HepG2 (cell line): Measurements from ENCODE around the gene TMEM141. TPM values are rescaled to one million over a fixed set of nuclear protein-coding genes. Genes with fewer than 3 reads are reported as not detected.

ENCODE experiments used
- IKZF4 ChIP-seq: sonication (generic); formaldehyde crosslinking; IDR thresholded peaks from 2 replicates; pipeline ENCODE4 v1.5.1; 2020; ENCODE audit warnings: borderline replicate concordance, mild to moderate bottlenecking, low read depth, missing genetic modification reagents; ENCODE audit errors: not compliant biosample characterization
- MAX ChIP-seq: IDR thresholded peaks from 2 replicates; pipeline ENCODE4 v1.6.1; 2012; ENCODE audit warnings: inconsistent platforms
- MAZ ChIP-seq, 2 experiments: sonication (generic) in 1 of 2; formaldehyde crosslinking in 1 of 2; IDR thresholded peaks; 2 replicates each; pipeline versions ENCODE4 v1.5.0 to v1.6.1; 2012 to 2020; ENCODE audit warnings: low read depth in 2 of 2, mild to moderate bottlenecking in 2 of 2, borderline replicate concordance in 1 of 2, improper control_type of control experiment in 1 of 2, low read length in 1 of 2, missing genetic modification reagents in 1 of 2, moderate library complexity in 1 of 2
- MXD1 ChIP-seq: sonication (generic); formaldehyde crosslinking; IDR thresholded peaks from 2 replicates; pipeline ENCODE4 v1.4.0; 2020; ENCODE audit warnings: mild to moderate bottlenecking, missing genetic modification reagents
- NONO ChIP-seq, 2 experiments: fragments of 450-650 bp in 1 of 2; sonication (generic) in 1 of 2; formaldehyde crosslinking in 1 of 2; IDR thresholded peaks in 1 of 2; conservative IDR thresholded peaks in 1 of 2; 2 replicates each; pipeline versions ENCODE4 v1.6.1 to v1.8.0; 2017 to 2022; ENCODE audit warnings: mild to moderate bottlenecking in 1 of 2, missing genetic modification reagents in 1 of 2, moderate library complexity in 1 of 2
- PATZ1 ChIP-seq: sonication (generic); formaldehyde crosslinking; IDR thresholded peaks from 2 replicates; pipeline ENCODE4 v1.4.0; 2020; ENCODE audit warnings: missing genetic modification reagents
- PHF21A ChIP-seq: sonication (generic); formaldehyde crosslinking; IDR thresholded peaks from 2 replicates; pipeline ENCODE4 v1.5.0; 2020; ENCODE audit warnings: mild to moderate bottlenecking, missing genetic modification reagents
- POLR2AphosphoS2 ChIP-seq: IDR thresholded peaks from 2 replicates; pipeline ENCODE4 v1.6.1; 2011; ENCODE audit warnings: low read depth, low read length, improper control_type of control experiment
- PREB ChIP-seq: sonication (generic); formaldehyde crosslinking; IDR thresholded peaks from 2 replicates; pipeline ENCODE4 v1.4.0; 2020; ENCODE audit warnings: missing genetic modification reagents
- SKI ChIP-seq: fragments of 450-650 bp; IDR thresholded peaks from one replicate; pipeline ENCODE4 v1.6.1; 2018; ENCODE audit warnings: mild to moderate bottlenecking; ENCODE audit not compliant: partially characterized antibody
- TFE3 ChIP-seq: IDR thresholded peaks from 2 replicates; pipeline ENCODE4 v1.6.1; 2016
- TGIF2 ChIP-seq: IDR thresholded peaks from 2 replicates; pipeline ENCODE4 v1.6.1; 2016; ENCODE audit warnings: control low read depth, missing compliant biosample characterization
- WIZ ChIP-seq: sonication (generic); formaldehyde crosslinking; IDR thresholded peaks from 2 replicates; pipeline ENCODE4 v1.5.1; 2020; ENCODE audit warnings: mild to moderate bottlenecking, missing genetic modification reagents
- ZBTB3 ChIP-seq: sonication (generic); formaldehyde crosslinking; IDR thresholded peaks from 2 replicates; pipeline ENCODE4 v1.4.0; 2020; ENCODE audit warnings: low read depth, mild to moderate bottlenecking, moderate library complexity, missing genetic modification reagents, borderline replicate concordance
- ZNF20 ChIP-seq: sonication (generic); formaldehyde crosslinking; IDR thresholded peaks from 2 replicates; pipeline ENCODE4 v1.4.0; 2020; ENCODE audit warnings: mild to moderate bottlenecking, moderate library complexity, missing genetic modification reagents
- ZNF207 ChIP-seq: fragments of 450-650 bp; IDR thresholded peaks from 2 replicates; pipeline ENCODE4 v1.6.1; 2016; ENCODE audit warnings: antibody characterized with exemption, borderline replicate concordance
- ZNF331 ChIP-seq: sonication (generic); formaldehyde crosslinking; IDR thresholded peaks from 2 replicates; pipeline ENCODE4 v1.4.0; 2020; ENCODE audit warnings: missing genetic modification reagents
- ZNF383 ChIP-seq: sonication (generic); formaldehyde crosslinking; IDR thresholded peaks from 2 replicates; pipeline ENCODE4 v1.4.0; 2020; ENCODE audit warnings: missing genetic modification reagents, mild to moderate bottlenecking, borderline replicate concordance
- ZNF558 ChIP-seq: sonication (generic); formaldehyde crosslinking; IDR thresholded peaks from 2 replicates; pipeline ENCODE4 v1.9.0; 2022; ENCODE audit warnings: mild to moderate bottlenecking, missing genetic modification reagents, borderline replicate concordance
- ZNF607 ChIP-seq: sonication (generic); formaldehyde crosslinking; IDR thresholded peaks from 2 replicates; pipeline ENCODE4 v1.5.1; 2020; ENCODE audit warnings: missing genetic modification reagents, mild to moderate bottlenecking, borderline replicate concordance
- ZNF660 ChIP-seq: sonication (generic); formaldehyde crosslinking; IDR thresholded peaks from 2 replicates; pipeline ENCODE4 v1.5.1; 2020; ENCODE audit warnings: mild to moderate bottlenecking, low read depth, missing genetic modification reagents, borderline replicate concordance
- ZNF788 ChIP-seq: sonication (generic); formaldehyde crosslinking; IDR thresholded peaks from 2 replicates; pipeline ENCODE4 v1.5.0; 2020; ENCODE audit warnings: mild to moderate bottlenecking, missing genetic modification reagents, borderline replicate concordance
- ZSCAN31 ChIP-seq: sonication (generic); formaldehyde crosslinking; IDR thresholded peaks from 2 replicates; pipeline ENCODE4 v1.5.0; 2020; ENCODE audit warnings: low read depth, mild to moderate bottlenecking, missing genetic modification reagents
- polyA plus RNA-seq, 8 experiments: library from polyadenylated mRNA; depleted of rRNA in 3 of 8; stranded (reverse) in 7 of 8; unstranded in 1 of 8; fragments of >200 nt; fragmentation: Illumina TruSeq in 4 of 8; extraction: Trizol in 4 of 8; gene quantifications; 2 replicates each; pipeline versions ENCODE4 v1.2.1 to v1.2.3, GENCODE V29; 2011 to 2016; ENCODE audit warnings: low read depth in 4 of 8, missing spikeins in 1 of 8, mixed read lengths in 1 of 8; ENCODE audit not compliant: insufficient read depth in 1 of 8
- total RNA-seq, 5 experiments: library from RNA; depleted of rRNA; stranded (reverse); fragments of >200 nt; fragmentation: Illumina TruSeq; extraction: Trizol; gene quantifications; 2 replicates each; pipeline ENCODE4 v1.2.3, GENCODE V29; 2016; ENCODE audit warnings: low read depth in 1 of 5

TMEM141 gene
- total and polyA plus RNA-seq, 2 of the 13 experiments (the other 11 are each of a cell fraction or from before 2014, with no cell fraction given), result 81.0 to 202 TPM

GRCh38 chr9:136840877-136841645 is 49.9 kb downstream of the TMEM141 start (continued):
- TF ChIP-seq POLR2AphosphoS2 (0 out of 2 replicates have a peak, but pooled peaks have one; percentile 2), SKI (no peak), WIZ (no peak), ZNF788 (CRISPR knock-in tag) (peak; percentile 52; the same call in 1 of the 2 replicates), NONO (IDR thresholded peaks at IDR 0.05) (no peak), NONO (CRISPR knock-in tag; conservative IDR thresholded peaks at IDR 0.05) (peak; percentile 90), TGIF2 (CRISPR knock-in tag) (peak; percentile 51; the same call in 1 of the 2 replicates), ZNF207 (no peak), MAZ (IDR thresholded peaks at IDR 0.05; ENCODE audit: borderline replicate concordance, low read depth, low read length) (0 out of 2 replicates have a peak, but pooled peaks have one; percentile 38), MAZ (CRISPR knock-in tag; IDR thresholded peaks at IDR 0.05; ENCODE audit: low read depth) (peak; percentile 54), IKZF4 (no peak), ZNF660 (CRISPR knock-in tag) (no peak), ZNF383 (CRISPR knock-in tag) (peak; percentile 54; the same call in 1 of the 2 replicates), MAX (no peak), MXD1 (no peak; the same call in 1 of the 2 replicates), ZNF331 (CRISPR knock-in tag) (peak; percentile 20; the same call in 1 of the 2 replicates), ZNF20 (CRISPR knock-in tag) (no peak), PREB (CRISPR knock-in tag) (no peak), TFE3 (no peak), ZNF607 (CRISPR knock-in tag) (peak; percentile 27; the same call in 1 of the 2 replicates), ZBTB3 (CRISPR knock-in tag) (peak; percentile 66; the same call in 1 of the 2 replicates), PHF21A (CRISPR knock-in tag) (peak; percentile 30; the same call in 1 of the 2 replicates), PATZ1 (CRISPR knock-in tag) (peak; percentile 81), ZSCAN31 (CRISPR knock-in tag) (no peak), ZNF558 (no peak)
